NB4 (cell line): Measurements from ENCODE around the gene UGT1A5.

Source experiments
- MYC ChIP-seq: IDR thresholded peaks from 2 replicates; pipeline ENCODE4 v1.6.1; 2011; ENCODE audit warnings: low read depth, low read length
- POLR2A ChIP-seq: IDR thresholded peaks from 2 replicates; pipeline ENCODE4 v1.6.1; 2011; ENCODE audit warnings: mild to moderate bottlenecking; ENCODE audit not compliant: insufficient read length; ENCODE audit errors: extremely low read depth
- TF ChIP-seq, protein P1 (sequence below): IDR thresholded peaks from one replicate; pipeline ENCODE4 v1.5.1; 2012; ENCODE audit warnings: low read depth, low read length
- TF ChIP-seq, protein P2 (sequence below): IDR thresholded peaks from 2 replicates; pipeline ENCODE4 v1.6.1; 2011; ENCODE audit warnings: low read depth, low read length

DNA sequence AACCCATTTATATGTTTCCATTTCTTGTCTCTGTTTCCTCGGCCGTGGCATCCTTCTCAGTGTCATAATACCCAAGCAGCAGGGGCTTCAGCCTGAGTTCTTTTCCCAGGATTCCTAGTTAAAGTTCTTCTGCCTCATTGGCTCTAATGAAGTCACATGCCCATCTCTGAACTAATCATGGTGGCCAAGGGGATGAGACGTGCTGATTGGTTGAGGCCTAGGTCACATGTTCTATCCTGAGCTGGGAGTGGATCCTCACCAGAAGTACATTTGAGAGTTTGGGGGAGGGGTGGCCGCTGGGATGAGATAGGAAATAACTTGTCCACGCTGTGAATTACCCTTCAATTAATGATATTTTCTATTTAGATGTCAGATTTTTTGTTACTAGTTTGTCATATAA is 3.8 kb upstream of the UGT1A5 start:
- TF ChIP-seq, protein P1, sequence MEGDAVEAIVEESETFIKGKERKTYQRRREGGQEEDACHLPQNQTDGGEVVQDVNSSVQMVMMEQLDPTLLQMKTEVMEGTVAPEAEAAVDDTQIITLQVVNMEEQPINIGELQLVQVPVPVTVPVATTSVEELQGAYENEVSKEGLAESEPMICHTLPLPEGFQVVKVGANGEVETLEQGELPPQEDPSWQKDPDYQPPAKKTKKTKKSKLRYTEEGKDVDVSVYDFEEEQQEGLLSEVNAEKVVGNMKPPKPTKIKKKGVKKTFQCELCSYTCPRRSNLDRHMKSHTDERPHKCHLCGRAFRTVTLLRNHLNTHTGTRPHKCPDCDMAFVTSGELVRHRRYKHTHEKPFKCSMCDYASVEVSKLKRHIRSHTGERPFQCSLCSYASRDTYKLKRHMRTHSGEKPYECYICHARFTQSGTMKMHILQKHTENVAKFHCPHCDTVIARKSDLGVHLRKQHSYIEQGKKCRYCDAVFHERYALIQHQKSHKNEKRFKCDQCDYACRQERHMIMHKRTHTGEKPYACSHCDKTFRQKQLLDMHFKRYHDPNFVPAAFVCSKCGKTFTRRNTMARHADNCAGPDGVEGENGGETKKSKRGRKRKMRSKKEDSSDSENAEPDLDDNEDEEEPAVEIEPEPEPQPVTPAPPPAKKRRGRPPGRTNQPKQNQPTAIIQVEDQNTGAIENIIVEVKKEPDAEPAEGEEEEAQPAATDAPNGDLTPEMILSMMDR, result no peak
- no peak for TF ChIP-seq POLR2A
- TF ChIP-seq, protein P2, sequence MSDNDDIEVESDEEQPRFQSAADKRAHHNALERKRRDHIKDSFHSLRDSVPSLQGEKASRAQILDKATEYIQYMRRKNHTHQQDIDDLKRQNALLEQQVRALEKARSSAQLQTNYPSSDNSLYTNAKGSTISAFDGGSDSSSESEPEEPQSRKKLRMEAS, result no peak
- no peak for TF ChIP-seq MYC
